GM12873 (cell line): Measurements from ENCODE around the gene ACP2.

Experiments used
- TF ChIP-seq, protein P1 (sequence below): IDR thresholded peaks from 2 replicates; pipeline ENCODE4 v1.5.1; 2012; ENCODE audit warnings: low read depth, mild to moderate bottlenecking, moderate library complexity, low read length, control low read depth; ENCODE audit not compliant: insufficient read depth; ENCODE audit errors: missing control alignments

ACP2 gene

DNA sequence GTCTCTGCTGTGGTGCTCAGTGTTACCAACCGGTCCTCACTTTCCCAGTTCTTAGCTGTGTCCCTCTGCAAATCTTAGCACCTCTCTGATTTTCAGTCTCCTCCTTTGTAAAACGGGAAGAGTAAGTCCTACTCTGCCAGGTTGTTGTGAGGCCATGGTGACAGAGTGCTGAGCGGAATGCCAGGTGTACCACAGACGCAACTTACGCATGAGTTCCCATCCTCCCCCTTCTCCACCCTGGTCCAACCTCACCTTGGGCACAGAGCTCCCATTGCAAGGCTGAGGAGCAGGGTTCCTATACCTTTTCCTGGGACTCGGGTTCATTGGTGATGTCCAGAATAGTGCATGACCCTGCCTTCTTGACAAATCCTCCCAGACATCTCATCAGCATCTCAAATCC, 41.2 kb downstream of the ACP2 start:
- TF ChIP-seq, protein P1, sequence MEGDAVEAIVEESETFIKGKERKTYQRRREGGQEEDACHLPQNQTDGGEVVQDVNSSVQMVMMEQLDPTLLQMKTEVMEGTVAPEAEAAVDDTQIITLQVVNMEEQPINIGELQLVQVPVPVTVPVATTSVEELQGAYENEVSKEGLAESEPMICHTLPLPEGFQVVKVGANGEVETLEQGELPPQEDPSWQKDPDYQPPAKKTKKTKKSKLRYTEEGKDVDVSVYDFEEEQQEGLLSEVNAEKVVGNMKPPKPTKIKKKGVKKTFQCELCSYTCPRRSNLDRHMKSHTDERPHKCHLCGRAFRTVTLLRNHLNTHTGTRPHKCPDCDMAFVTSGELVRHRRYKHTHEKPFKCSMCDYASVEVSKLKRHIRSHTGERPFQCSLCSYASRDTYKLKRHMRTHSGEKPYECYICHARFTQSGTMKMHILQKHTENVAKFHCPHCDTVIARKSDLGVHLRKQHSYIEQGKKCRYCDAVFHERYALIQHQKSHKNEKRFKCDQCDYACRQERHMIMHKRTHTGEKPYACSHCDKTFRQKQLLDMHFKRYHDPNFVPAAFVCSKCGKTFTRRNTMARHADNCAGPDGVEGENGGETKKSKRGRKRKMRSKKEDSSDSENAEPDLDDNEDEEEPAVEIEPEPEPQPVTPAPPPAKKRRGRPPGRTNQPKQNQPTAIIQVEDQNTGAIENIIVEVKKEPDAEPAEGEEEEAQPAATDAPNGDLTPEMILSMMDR, result no peak

DNA sequence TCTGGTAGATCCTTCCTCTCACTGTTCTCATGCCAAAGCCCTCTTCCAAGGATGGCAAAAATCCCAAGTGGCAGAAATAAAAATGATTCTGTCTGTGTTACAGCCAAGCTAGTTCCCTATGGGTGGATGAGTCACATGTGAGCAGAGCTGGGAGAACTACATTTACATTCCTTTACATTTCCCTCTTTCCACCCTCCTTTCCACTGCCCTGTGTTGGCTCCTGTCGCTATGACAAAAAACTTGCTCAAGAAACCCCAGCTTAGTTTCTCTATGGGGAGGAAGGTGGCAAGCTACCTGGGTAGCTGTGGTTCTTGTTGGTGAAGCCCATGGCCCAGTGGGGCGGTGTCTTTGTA, 44.0 kb downstream of the ACP2 start:
- TF ChIP-seq, protein P1, result no peak

DNA sequence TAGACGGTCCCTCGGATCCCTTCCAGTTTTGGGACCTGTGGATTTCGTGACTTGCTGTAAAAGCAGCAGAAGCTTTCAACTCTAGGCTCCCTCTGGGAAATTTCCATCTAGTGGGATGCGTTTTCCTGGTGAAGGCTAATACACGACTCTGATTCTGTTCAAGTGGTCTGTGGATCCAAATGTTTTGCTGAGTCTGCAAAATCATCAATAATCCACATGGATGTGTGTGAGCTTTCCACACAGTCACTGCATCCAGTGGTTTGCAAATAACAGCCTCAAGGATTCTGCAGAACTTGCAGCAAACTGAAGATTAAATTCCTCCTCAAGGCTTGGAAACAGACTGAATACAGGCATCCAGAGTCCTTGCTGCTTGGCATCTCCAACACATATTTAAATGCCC, 46.0 kb downstream of the ACP2 start:
- TF ChIP-seq, protein P1, result no peak

DNA sequence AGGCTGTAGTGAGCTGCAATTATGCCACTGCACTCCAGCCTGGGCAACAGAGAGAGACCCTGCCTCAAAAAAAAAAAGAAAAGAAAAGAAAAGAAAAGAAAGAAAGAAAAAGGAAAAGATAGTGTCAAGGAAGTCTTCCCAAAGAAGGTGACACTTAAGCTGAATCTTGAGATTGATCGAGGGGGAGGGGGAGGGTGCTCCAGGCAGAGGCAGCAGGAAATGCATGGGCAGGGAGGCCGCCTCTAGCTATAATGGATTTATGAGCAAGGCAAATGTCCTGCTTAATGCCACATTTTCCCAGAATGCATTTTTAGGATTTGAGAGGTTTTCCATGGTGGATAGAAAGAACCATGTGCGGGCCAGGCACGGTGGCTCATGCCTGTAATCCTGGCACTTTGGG, 47.6 kb downstream of the ACP2 start:
- TF ChIP-seq, protein P1, result no peak

DNA sequence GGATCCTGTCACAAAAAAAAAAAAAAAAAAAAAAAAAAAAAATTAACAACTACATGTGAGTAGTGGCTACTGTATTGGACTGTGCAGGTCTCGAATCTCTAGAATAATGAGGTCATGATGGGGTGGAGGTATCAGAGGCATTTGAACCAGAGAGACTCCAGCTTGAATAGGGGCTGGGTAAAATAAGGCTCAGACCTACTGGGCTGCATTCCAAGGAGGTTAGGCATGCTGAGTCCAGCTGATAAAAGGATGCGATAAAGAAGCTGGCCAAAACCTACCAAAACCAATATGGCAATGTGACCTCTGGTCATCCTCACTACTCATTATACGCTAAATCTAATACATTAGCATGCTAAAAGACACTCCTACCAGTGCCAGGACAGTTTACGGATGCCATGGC, 56.5 kb downstream of the ACP2 start:
- TF ChIP-seq, protein P1, result no peak
